ENCODE data around the gene CNTN3.
A peak's percentile ranks its signal among the peaks of the same experiment; 100 is the strongest.

Gene CNTN3

GRCh38 chr3:74643636-74644035 lies 29.2 kb upstream of the CNTN3 start:
- ATAC-seq = peak; percentile 55; the same call in 1 of the 3 replicates
- TF ChIP-seq ZNF565 (CRISPR knock-in tag; conservative IDR thresholded peaks at IDR 0.05; ENCODE audit: low read depth) (no peak), CSRNP3 (CRISPR knock-in tag; IDR thresholded peaks at IDR 0.05) (no peak), ZFP30 (CRISPR knock-in tag; IDR thresholded peaks at IDR 0.05) (no peak), ZC3H10 (CRISPR knock-in tag; IDR thresholded peaks at IDR 0.05) (no peak), TOX (CRISPR knock-in tag; IDR thresholded peaks at IDR 0.05; ENCODE audit: borderline replicate concordance) (no peak), TSHZ2 (CRISPR knock-in tag; IDR thresholded peaks at IDR 0.05) (peak; percentile 75; the same call in 1 of the 2 replicates), TCF4 (CRISPR knock-in tag; IDR thresholded peaks at IDR 0.05; ENCODE audit: borderline replicate concordance) (peak; percentile 61; the same call in 1 of the 2 replicates), SNAI2 (CRISPR knock-in tag; IDR thresholded peaks at IDR 0.05) (no peak), ZNF70 (CRISPR knock-in tag; IDR thresholded peaks at IDR 0.05) (no peak), GLIS3 (CRISPR knock-in tag; IDR thresholded peaks at IDR 0.05) (no peak), OSR1 (CRISPR knock-in tag; IDR thresholded peaks at IDR 0.05) (no peak), ARNTL (CRISPR knock-in tag; IDR thresholded peaks at IDR 0.05; ENCODE audit: borderline replicate concordance, low read depth) (no peak), CREB5 (CRISPR knock-in tag; IDR thresholded peaks at IDR 0.05; ENCODE audit: low read depth) (no peak), RARB (CRISPR knock-in tag; IDR thresholded peaks at IDR 0.05) (no peak), PATZ1 (CRISPR knock-in tag; IDR thresholded peaks at IDR 0.05; ENCODE audit: borderline replicate concordance) (no peak), ZNF8 (CRISPR knock-in tag; IDR thresholded peaks at IDR 0.05) (no peak)

GRCh38 chr3:74642876-74643275 lies 28.4 kb upstream of the CNTN3 start:
- TF ChIP-seq CSDC2 (CRISPR knock-in tag; IDR thresholded peaks at IDR 0.05) = no peak
- ATAC-seq = no peak

GRCh38 chr3:74640211-74640610 lies 25.8 kb upstream of the CNTN3 start:
- TF ChIP-seq CSRNP3 (CRISPR knock-in tag; IDR thresholded peaks at IDR 0.05) = no peak
- TF ChIP-seq TSHZ2 (CRISPR knock-in tag; IDR thresholded peaks at IDR 0.05) = no peak
- no peak for TF ChIP-seq ISL1 (CRISPR knock-in tag; IDR thresholded peaks at IDR 0.05)
- no peak for TF ChIP-seq ARNTL (CRISPR knock-in tag; IDR thresholded peaks at IDR 0.05; ENCODE audit: borderline replicate concordance, low read depth)
- TF ChIP-seq PPARA (CRISPR knock-in tag; IDR thresholded peaks at IDR 0.05; ENCODE audit: borderline replicate concordance) = no peak
- no peak for ATAC-seq

All from SK-N-SH treated with all-trans-retinoic acid at 6 μM for 48 hours (cell line).